HG02938 (cell line): Measurements from ENCODE around the gene STIM1.
A peak's percentile ranks its signal among the peaks of the same experiment; 100 is the strongest.

Experiments
- ATAC-seq: cut with Tn5 transposase; IDR thresholded peaks from one replicate; pipeline ENCODE4 v1.9.1; 2021; ENCODE audit warnings: mild to moderate bottlenecking, moderate library complexity; ENCODE audit not compliant: unreplicated experiment

The STIM1 gene

DNA sequence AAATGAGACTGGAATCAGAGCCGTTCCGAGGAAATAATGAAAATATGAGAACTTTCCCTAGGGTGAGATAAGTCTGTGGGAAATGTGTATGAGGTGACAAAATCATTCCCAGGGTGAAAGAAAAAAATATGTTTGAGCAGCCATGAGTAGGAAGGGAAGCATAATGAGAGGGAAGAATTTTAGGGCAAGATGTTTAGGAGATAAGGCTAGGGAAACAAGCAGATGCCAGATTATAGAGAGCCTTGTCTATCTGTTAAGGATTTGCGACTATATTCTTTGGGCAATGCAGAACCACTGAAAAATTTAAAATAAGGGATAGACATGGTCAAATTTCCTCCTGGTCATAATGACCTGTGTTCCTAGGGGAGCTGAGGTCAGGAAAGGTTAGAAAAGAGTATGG is 54.4 kb downstream of the STIM1 start:
- ATAC-seq, result no peak

DNA sequence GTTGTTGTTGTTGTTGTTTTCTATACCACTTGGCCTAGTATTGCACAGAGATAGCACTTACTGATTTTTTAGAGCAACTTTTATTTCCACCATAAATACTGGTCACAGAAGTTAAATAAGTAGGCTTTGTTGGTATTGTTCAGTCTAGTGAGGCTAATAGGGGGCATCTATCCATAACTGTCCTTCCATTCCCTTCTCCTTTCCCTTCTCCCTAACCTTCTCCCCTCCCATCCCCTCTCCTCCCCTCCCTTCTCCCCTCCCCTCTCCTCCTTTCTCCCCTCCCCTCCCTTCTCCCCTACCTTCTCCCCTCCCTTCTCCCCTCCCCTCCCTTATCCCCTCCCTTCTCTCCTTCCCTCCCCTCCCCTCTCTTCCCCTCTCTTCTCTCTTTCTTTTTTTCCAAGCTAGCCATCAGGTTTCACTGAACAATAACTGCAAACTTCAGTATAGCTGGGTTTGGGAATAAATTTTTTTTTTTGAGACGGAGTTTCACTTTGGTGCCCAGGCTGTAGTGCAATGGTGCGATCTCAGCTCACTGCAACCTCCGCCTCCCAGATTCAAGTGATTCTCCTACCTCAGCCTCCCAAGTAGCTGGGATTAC is 56.5 kb downstream of the STIM1 start:
- ATAC-seq, result no peak

DNA sequence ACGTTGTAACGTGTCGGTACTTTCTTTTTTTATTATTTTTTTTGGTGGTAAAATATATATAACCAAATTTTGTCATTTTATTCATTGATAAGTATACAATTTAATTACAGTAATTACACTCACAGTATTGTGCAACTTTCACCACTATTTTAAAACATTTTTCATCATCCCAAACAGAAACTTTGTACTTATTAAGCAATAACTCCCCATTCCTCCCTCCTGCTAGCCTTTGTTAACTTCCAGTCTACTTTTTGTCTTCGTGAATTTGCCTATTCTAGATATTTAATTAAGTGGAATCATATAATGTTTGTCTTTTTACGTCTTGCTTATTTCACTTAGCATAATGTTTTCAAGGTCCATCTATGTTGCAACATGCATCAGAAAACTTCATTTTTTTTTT is 58.5 kb downstream of the STIM1 start:
- no peak for ATAC-seq

DNA sequence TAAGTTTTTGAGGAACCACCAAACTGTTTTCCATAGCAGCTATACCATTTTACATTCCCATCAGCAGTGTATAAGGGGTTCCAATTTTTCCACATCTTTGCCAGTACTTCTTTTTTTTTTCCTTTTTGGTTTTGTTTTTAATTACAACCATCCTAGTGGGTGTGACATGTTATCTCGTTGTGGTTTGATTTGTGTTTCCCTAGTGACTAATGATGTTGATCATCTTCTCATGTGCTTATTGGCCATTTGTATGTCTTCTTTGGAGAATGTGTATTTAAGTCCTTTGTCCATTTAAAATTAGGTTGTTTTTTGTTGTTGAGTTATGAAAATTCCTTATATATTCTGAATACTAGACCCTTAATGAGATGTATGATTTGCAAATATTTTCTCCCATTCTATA is 59.3 kb downstream of the STIM1 start:
- ATAC-seq, result no peak

DNA sequence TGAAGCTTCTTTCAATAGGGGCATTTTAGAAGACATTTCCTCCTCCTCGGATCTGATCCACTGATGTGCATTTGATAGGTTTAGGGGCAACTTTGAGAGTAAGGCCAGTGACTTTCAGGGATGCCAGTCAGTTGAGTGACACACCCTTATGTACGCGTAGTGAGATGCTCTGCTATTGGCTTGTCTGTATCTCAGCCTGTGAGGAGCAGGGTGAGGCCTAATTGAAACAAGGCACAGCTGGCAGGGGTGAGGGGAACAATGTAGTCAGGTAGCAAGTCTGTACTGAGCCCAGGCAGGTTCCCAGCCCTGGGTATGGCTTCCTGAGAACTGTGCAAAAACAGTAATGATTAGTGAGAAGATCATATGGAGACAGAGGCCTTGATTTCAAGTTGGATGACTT is 61.5 kb downstream of the STIM1 start:
- no peak for ATAC-seq

DNA sequence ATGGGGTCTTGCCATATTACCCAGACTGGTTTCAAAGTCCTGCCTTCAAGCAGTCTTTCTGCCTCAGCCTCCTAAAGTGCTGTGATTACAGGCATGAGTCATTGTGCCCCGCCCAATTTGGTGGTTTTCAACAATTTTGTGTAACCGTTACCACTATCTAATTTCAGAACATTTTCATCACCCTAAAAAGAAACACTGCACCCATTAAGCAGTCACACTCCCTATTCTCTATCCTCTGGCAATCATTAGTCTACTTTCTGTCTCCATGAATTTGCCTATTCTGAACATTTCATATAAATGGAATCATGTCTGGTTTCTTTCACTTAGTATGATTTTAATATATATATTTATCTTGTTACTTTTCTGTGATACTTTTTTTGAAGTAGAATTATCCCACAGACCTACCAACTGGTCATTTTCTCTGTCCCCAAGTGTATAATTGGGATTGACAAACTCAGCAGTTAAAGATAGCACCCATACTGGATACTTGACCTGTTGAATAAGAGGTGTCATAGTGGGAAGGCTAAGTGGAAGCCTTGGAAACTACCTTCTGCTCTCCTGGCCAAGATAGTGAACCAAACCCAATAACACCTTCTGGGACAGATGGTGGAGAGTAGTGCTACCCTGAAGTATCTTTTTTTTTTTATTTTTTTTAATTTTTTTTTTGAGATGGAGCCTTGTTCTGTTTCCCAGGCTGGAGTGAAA is 64.8 kb downstream of the STIM1 start:
- ATAC-seq, result peak; percentile 65

DNA sequence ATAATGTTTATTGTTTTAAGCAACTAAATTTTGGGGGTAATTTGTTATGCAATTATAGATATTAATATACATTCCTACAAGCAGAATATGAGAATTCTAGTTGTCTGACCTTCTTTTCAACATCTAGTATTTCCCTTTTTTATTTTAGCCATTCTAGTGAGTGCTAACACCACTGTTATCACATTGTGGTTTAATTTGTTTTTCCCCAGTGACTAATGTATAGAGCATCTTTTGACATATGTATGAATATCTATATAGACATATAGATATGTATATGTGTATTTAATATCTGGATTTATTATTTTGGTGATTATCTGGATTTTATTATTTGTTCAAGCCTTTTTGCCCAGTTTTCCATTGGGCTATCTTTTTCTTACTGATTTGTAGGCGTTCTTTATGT is 66.6 kb downstream of the STIM1 start:
- ATAC-seq, result no peak

DNA sequence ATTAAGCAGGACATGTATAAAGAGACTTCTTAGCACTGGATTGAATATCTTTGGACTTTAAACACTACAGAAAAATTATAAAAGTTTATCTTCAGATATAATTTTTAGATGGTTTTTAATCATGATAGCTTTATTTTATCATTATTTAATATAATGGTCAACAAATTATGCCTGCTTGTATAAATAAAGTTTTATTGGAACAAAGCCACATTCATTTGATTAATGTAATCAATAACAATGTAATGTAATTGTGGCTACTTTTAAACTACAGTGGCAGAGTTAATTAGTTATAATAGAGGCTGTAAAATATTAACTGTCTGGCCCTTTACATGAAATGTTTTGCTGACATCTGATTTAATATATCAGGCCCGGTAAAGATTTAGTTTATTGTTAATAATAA is 70.0 kb downstream of the STIM1 start:
- ATAC-seq, result no peak

DNA sequence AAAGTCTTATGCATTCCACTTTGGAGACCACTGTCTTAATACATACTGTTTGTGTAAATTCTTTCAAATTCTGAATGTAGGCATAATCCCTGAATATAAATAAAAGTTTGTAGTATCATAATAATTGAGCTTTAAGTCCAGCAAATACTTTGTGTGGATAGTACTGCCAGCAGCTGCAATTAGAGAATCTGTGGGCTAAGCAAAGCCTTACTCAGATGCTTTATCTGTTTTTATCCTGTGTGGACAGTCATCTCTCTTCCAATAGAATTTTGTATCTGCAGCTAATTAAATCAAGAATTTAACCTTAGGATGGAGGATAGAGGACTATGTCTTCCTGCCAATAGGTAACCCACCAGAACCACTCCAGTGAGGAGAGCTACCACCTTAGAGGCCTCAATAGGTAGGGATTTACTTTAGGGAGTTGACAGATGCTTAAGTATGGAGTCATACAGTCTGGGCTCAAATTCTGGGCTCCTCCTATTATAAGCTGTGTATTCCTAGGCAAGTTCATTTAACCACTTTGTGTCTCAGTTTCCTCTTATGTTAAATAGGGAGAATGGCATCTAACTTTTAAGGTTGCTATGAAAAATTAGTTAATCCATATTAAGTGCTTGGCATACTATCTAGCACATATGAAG is 71.1 kb downstream of the STIM1 start:
- ATAC-seq, result no peak

DNA sequence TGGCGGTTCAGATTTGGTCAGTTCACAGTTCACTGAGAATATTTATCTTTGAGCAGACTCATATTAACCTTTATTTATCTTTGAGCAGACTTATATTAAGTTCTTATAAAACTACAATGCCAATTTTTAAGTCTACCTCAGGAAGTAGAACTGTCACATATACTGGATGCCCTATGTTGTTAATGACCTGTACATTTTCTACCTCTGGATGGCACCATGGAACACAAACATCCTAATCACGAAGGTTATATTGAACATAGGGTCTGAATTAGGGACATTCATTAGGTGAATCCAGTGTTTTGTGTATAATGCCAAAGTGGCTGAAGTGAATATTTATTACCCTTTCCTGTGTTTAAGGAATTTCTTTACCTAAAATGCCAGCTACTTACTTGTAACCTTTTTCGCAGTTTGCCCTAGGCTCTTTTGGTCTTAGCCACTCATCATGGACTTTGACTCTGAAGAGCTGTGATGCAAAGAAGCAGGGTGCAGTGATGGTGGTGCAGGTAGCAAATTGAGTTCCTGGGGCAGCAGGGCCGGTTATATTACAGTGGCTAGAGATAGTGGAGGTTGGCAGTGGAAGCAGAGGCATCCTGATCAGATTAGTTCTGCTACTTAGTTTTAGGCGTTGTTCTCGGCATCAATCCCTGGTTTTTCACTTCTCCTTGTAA is 71.8 kb downstream of the STIM1 start:
- no peak for ATAC-seq

DNA sequence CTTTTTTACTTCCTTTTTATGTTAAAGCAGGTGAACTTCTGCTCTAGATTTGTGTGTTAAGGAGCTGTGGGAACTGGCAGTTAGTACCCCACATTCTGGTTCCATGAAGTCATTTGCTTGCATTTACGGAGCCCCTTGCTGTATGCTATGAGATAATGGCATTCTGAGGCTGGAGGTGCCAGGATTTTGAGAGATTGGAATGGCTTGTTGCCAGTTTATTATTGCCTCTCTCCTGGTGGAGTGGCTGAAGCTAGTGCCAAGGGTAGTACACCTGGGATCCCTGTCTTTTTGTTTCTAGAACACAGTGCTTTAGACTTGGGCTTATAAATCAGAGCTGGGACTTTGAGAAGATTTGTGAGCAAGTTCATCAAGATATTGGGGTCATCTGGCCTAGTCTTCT is 73.8 kb downstream of the STIM1 start:
- no peak for ATAC-seq

DNA sequence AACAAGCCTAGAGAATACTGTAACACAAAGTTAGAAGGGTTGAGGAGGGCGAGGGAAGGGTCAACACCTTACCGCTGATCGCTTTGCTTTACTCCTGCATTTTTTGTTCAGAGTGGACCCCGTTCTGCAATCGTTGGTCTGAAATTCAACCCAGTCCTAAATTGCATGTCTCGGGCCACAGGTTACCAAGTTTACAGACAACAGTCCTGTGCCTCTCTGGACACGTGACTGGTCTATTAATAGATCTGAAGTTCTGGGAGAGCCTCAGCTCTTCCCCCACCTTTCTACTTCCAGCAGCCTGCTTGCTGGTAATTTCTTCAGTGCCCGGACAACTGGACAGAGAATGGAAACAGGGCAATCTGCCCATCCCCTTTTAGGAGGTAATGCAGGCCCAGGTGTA is 74.2 kb downstream of the STIM1 start:
- no peak for ATAC-seq

DNA sequence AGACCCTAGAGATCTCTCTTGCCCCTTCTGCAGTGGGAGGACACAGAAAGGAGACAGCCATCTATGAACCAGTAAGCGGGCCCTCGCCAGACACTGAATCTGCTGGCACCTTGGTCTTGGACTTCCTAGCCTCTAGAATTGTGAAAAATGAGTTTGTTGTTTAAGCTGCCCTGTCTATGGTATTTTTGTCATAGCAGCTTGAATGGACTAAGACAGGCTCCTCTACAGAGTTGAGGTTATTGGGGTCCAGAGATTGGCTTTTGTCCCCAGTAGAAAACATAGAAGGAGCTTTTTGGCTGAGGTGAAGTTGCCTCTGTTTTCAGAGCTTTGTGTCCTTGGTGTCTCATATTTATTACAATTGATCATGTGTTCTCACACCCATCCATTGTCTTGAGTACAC is 77.2 kb downstream of the STIM1 start:
- no peak for ATAC-seq

DNA sequence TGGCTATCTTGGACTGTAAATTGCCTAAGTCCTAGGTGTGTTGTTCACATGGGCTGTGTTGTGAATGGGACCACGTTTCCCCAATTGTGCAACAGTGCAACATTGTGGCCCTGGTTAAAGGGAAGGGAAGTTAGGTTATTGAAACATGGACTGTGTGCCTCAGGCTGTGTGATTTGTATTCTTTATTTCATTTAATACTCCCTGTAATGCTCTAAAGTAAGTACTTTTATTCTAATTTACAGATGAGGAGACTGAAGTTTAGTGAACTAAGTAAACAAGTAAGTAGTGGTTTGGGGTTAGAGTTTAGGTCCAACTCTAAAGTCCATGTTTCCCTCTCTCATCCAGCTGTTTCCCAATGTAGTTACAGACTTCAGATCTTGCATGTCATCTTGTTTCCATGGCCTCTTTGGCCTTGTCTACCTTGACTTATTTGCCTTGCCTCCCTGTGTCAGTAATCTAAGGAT is 77.7 kb downstream of the STIM1 start:
- ATAC-seq, result no peak

DNA sequence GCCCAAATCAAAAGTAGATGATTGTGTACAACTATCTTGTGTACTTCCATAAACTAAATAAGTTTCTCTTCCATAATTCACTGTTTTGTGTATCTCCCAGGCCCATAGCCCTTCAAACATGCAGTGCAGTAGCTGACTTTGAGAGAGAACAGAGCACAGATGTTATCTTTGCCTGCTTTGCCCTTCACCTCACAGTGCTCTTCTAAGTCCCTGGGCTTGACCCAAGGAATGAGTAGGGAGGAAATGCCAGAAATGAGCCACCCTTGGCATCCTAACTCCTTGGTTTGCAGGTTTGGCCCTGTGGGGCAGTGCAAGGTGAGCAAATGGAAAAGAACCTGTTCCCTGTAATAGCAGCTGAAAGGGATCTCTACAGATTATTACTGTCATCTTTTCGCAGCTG is 79.2 kb downstream of the STIM1 start:
- ATAC-seq, result no peak

DNA sequence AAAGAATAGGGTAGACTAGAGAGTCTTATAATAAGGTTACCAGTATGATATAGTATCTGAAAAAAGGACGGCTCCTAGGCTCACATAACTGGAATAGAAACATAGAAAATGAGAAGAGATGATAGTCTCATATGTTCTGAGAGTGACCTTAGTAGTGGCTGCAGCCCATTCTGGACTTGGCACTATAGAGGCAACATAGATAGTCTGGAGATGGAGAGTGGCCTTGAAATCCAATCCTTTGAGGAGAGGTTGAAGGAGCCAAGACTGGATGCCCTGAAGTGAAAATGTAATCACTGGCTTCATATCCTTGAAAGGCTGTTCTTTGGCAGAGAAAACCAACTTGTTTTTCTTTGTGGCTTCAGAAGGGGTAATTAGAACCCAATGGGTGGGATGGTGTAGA is 81.1 kb downstream of the STIM1 start:
- no peak for ATAC-seq

DNA sequence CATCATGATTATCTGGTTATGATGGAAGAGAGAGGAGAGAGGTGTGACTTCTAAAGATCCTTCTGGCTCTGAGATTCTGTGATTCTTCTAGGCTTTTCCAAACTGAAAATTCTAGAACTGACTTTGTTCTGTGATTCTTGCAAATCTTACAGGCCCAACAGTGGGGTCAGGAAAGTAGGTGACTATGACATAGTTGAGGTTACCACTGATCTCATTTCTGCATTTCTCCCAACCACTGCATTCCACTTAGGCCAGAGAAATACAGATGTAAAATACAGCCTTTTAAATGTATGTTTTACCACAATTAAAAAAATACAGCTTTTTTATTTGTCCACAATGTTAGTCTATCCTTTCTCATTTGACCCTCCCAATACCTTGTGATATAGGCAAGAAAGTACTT is 83.7 kb downstream of the STIM1 start:
- ATAC-seq, result no peak

DNA sequence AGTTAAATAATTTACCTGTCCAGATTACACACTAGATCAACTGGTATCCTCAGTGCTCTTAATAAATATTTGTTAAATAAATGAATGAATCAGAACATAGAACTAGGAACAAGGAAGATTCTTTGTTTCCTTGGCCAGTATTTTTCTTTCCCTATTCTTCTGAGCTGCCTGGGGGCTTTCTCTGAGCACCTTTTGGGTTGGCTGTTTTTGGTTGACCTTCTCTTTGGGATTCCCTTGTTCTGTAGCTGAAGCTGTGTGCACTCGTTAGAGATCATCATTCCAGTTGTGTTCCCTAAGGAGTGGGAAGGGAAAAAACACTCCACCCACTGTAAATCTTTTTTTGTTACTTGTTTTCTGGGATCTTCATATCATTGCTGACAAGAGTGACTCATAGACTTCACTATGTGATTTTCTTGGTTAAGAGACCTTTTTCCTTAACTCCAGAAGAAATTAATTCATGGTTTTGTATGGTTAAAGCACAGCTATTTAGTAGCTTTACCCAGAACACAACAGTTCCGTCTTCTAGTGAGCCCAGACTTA is 84.3 kb downstream of the STIM1 start:
- no peak for ATAC-seq

DNA sequence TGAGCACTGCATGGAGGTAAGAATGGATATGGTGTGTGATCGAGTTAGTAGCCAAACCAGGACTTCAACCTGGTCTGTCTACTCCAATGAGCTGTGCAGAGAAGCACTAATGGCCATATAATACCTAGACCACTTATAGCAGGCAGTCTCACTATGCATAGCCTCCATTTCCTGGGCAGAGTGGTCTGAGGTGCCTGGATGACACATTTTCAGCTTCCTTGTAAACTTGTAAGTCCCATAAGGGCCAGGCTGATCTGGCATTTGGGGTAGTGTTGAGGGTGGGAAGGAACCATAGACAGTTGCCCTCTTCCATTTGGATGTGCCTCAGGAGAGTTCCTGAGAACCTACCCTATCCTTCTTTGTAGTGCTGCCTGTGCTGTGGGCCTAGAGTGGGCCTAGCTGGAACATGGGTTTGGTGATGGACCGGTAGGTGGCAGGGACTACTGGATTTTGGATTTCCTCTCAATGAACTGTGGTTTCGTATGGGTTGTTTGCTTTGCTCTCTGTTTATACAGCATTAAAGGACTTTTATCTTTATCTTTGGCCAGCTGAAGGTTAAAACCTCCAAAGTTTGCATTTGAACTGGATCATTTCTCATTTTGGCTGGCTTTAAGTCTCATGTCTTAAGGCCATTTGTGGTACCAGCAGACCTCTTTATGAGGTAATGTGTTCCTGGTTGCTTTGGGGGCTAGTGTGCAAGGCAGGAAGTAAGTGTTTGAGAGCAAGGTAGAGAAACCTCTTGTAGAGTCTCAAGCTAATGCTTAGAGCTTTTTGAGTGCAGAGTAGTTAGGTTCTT is 86.9 kb downstream of the STIM1 start:
- ATAC-seq, result no peak

DNA sequence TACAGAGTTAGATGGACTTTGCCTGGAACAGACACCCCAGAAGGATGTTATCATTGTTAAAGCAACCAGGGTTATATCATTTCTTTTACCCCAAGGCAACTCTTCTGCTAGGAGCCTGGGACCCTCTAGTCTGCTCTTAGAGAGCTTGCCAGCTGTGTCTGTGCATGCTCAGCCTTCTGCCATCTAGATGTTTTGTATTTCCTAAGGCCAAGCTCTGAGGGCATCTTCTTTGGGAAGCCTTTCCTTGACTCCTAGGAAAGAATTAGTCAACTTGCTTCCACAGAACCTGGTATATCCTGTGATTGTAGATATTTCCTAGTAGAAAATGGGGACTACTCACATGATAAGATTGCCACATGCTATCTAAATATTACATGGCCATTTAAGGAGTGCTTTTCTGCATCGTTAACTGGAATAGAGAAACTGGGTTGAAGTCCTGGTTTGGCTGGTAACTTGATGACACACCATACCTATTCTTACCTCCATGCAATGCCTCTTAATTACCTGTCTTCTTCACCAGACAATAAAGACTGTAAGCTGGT is 87.6 kb downstream of the STIM1 start:
- no peak for ATAC-seq

DNA sequence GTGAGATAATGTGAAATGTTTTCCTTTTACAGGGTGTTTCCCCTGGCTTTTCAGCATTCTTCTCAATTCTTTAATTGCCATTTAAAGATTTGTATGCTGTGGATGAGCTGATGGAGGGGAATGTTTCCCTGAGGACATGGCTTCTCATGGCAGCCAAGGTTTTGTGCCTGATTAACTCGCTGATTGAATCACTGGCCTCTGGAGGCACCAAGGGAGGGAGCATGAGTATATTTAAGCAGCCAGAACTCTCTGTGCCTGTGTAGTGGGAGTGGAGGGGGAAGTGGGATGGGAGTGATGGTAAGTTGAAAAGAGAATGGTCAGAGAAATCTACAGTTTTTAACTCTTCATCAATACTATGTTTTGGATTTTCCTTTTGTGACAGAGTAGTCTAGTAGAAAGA is 88.7 kb downstream of the STIM1 start:
- no peak for ATAC-seq
